Activated gamma-delta T cell (primary cell): ENCODE data around the gene AURKA.
A peak's percentile ranks its signal among the peaks of the same experiment; 100 is the strongest.
"Not testable (repeated sequence)": the region's sequence is repeated elsewhere in the genome, so short reads cannot be mapped to it uniquely, and the experiment has no call there.

Experiments used
- DNase-seq: peaks from one replicate; lab custom pipeline; 2025; lab: John Stamatoyannopoulos, UW

Gene AURKA

GRCh38 chr20:56359212-56360132 lies 32.5 kb downstream of the AURKA start:
- DNase-seq: no peak

GRCh38 chr20:56358600-56359211 lies 33.3 kb downstream of the AURKA start, which contains the start of gene FAM210B:
Gene FAM210B, plus strand, starts transcription at chr20:56358974. Its CDS starts 32 bp downstream, at chr20:56359006.
- peak; percentile 69 for DNase-seq

GRCh38 chr20:56358070-56358469 lies 33.9 kb downstream of the AURKA start:
- no peak for DNase-seq

DNA sequence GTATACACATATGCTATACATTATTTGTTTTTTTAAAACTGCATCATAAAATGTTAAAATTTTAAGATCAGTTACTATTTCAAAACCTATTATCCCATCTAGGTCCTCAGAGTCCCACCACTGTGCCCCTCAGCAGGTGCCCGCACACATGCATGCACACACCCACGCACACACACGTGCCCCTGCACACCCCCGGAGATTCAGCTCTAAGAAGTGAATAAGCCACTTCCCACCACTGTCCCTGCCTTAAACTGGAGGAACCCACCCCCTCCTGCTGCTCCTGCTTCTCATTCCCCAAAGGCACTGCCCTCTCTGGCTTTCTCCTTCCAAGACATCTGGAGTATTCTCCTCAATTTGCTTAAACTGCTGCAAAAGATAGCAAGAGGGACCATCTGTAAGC lies 38.7 kb downstream of the AURKA start:
- DNase-seq: no peak

- DNase-seq: no peak
Measured at GRCh38 chr20:56352345-56353055, 39.5 kb downstream of the AURKA start.

DNA sequence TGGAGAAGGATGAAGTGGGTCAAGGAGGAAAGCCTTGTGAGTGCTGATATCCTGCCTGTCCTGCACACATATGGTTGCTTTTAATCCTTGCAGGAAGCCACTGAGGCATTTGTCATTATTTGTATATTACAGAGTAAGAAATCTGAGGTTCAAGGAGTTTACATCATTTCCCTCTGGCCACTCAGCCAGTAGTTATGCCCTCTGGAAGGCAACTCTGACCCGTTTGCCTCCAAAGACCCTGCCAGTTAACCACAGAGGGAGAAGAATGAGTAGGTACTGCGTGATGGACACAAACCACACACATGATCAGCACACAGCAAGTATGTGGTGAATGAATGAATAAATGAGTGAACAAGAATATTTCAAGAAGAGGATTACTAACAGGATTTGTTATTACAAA lies 41.2 kb downstream of the AURKA start:
- no peak for DNase-seq

GRCh38 chr20:56348746-56349145 lies 43.3 kb downstream of the AURKA start:
- no peak for DNase-seq

DNA sequence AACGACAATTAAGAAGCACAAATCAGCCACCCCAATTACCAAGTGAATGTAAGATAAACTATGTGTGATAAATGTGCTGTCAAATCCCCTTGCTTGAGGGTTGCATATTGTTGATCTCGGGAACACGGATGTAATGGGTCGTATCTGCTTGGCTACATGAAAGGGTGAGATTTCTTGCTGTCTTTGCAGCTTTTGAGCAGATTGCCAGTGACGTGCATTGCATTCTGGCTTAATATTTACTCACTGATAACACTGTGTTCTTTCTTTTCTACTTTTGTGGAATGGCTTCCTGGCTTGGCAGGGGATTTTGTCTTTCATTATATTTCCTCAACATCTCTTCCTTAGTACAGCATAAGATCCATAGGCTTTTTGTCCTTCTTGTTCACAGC lies 43.7 kb downstream of the AURKA start:
- DNase-seq: no peak

DNA sequence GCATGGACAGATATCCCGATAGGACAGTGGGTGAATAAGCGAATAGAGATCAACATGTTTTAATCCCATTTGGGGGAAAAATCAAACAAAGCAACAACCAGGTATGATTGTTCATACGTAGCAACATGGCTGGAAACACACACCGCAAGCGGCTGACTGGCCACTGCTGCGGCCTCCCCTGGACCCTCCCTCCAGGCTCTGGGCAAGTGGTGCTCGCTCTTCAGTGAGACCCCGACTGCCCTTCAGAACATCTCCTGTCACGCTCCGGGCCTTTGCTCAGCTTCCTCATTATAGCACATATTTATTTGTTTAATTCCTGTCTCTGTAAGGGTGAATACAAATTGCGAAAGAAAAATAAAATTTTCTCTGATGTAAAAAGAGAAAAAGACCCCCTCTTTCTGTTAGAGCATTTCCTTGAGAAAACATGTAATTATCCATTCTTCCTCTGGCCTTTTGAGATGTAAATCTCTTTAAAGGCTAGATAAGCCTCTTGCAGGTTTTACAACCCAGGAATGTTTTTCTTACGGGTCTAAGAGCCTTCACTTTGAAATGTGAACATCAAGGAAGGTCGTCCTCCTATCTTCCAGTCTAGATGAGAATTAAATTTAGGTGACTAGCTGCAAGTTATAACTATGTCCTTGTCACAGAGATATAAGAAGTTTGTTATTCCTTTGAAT lies 44.2 kb downstream of the AURKA start:
- no peak for DNase-seq

- DNase-seq: no peak
Measured at GRCh38 chr20:56345911-56346310, 46.1 kb downstream of the AURKA start.

- DNase-seq: no peak
Measured at GRCh38 chr20:56343861-56344381, 48.1 kb downstream of the AURKA start.

- no peak for DNase-seq
Measured at GRCh38 chr20:56342783-56343182, 49.2 kb downstream of the AURKA start.

DNA sequence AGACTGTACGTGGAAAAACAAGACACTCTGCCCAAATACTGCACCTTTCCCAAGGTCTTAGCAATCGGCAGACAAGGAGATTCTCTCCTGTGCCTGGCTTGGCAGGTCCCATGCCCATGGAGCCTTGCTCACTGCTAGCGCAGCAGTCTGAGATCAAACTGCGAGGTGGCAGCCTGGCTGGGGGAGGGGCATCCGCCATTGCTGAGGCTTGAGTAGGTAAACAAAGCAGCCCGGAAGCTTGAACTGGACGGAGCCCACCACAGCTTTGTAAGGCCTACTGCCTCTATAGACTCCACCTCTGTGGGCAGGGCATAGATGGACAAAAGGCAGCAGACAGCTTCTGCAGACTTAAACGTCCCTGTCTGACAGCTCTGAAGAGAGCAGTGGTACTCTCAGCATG lies 55.3 kb downstream of the AURKA start:
- DNase-seq: not testable (repeated sequence)

DNA sequence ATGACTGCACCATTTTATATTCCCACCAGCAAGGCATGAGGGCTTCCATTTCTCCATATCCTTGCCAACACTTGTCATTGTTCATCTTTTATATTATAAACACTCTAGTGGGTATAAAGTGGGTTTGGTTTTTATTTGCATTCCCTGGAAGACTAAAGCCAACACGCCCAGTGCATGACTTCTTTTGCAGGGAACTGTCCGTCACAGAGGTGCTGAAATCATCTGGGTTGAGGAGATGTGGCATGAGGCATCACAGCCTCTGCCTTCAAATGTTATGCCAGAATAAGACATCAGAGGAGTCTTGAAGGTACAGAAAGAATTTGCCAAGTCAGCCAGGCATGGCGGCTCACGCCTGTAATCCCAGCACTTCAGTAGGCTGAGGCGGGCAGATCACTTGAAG lies 63.2 kb downstream of the AURKA start:
- DNase-seq: no peak

DNA sequence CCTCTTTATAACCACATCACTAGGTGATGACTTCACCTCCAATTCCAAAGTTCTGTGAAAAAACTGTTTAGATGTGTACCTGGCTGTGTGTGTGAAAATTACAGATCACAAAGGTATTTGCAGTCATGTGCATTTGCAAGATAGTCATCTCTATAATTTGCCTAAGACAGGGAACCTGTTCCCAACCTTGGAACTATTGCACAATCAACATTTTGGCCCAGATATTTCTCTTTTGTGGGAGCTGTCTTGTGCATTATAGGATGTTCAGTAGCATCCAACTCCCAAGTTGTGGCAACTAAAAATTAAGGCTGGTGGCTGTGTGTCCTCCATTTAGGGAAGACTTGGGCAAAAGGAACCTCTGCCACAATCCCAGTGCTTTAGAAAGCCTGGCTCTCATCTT lies 67.2 kb downstream of the AURKA start:
- DNase-seq: no peak

- no peak for DNase-seq
Measured at GRCh38 chr20:56323656-56324055, 68.4 kb downstream of the AURKA start.

DNA sequence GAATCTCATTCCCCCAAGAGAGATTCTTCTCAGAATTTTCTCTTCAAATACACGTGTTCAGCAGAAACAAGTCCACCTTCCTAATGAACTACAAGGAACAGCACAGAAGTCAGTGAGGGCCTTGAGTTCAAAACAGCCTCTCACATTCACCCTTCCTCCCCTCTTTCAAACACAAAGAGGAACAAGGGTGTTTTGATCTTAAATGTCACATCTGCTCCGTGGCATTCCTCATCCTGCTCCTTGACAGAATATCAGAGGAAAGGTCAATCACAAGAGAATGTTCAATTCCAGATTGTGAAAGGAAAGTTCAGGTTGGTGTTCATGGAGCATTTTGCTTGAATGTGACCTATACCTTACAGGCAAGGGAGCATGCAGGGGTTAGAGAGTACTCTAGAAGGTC lies 68.8 kb downstream of the AURKA start:
- DNase-seq: no peak

DNA sequence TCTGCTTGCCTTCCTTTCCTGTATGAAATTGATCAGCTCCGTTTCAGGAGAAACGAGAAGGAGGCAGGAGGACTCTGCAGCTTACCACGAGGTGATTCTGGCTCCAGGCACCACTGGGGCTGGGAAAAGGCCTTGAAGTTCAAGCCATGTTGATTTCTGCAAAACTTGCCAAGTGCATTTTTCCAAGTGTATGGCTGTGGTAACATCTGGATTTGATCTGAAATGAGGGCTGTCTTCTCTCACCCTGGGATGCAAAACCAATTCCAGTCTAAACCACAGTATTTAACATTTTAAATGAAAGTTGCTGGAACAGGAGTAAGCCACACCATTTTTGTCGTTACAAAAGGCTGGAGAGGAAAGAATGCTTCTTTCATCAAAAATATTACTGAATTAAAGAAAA lies 69.3 kb downstream of the AURKA start:
- no peak for DNase-seq
